OCI-LY3 (cell line): ENCODE data around the gene DPYD.

ENCODE experiments used
- CTCF ChIP-seq: fragments of 200-600, 300-600 bp; sonication (generic); IDR thresholded peaks from 2 replicates; pipeline ENCODE4 v1.5.1; 2014; ENCODE audit warnings: antibody characterized with exemption, low read length, low read depth
- EZH2phosphoT487 ChIP-seq: fragments of 200-600 bp; shearing (Covaris generic); IDR thresholded peaks from 2 replicates; pipeline ENCODE4 v1.6.1; 2018; ENCODE audit warnings: antibody characterized with exemption, mixed run types, low read depth

- TF ChIP-seq CTCF, result no peak
- TF ChIP-seq EZH2phosphoT487, result no peak
These were observed 761.5 kb downstream of the DPYD start for GRCh38 chr1:97159342-97159741.
